WTC11 (cell line): ENCODE data around the gene MMAB. TPM values are rescaled to one million over a fixed set of nuclear protein-coding genes. Genes with fewer than 3 reads are reported as not detected.

Source experiments
- ATAC-seq: fragments of 200-7000 bp; cut with Tn5 transposase; 2 replicates; pipeline ENCODE4 v1.10.0; 2021; ENCODE audit warnings: mild to moderate bottlenecking, moderate library complexity
- CTCF ChIA-PET: fragments of 300-600 bp; sonication (Branson Sonifier 250); formaldehyde crosslinking; loops from one replicate; lab custom pipeline; 2021; ENCODE audit warnings: antibody characterized with exemption; lab: Charles Lee
- POLR2A ChIA-PET: fragments of 350-600 bp; sonication (Branson Sonifier 250); formaldehyde crosslinking; loops from one replicate; lab custom pipeline; 2021; ENCODE audit warnings: antibody characterized with exemption; lab: Charles Lee
- DNase-seq: peaks from one replicate; pipeline ENCODE4 v3.0.0; 2021; ENCODE audit warnings: low spot score
- H3K27ac Mint-ChIP-seq: 2 replicates; pipeline ENCODE4 v1.8.0; 2021; ENCODE audit warnings: mixed read lengths
- H3K27me3 Mint-ChIP-seq: 2 replicates; pipeline ENCODE4 v1.8.0; 2021; ENCODE audit warnings: low read depth, mild to moderate bottlenecking, moderate library complexity, mixed read lengths
- H3K36me3 Mint-ChIP-seq: 2 replicates; pipeline ENCODE4 v1.8.0; 2021; ENCODE audit warnings: mixed read lengths
- H3K4me1 Mint-ChIP-seq: 2 replicates; pipeline ENCODE4 v1.8.0; 2022; ENCODE audit warnings: mixed read lengths
- H3K4me3 Mint-ChIP-seq: 2 replicates; pipeline ENCODE4 v1.8.0; 2021; ENCODE audit warnings: mild to moderate bottlenecking, moderate library complexity, mixed read lengths
- H3K9me3 Mint-ChIP-seq: 2 replicates; pipeline ENCODE4 v1.8.0; 2021; ENCODE audit warnings: mixed read lengths
- ARID4B ChIP-seq: sonication (generic); formaldehyde crosslinking; IDR thresholded peaks from 2 replicates; pipeline ENCODE4 v1.8.0; 2023; ENCODE audit warnings: missing genetic modification reagents, mild to moderate bottlenecking, borderline replicate concordance
- ATF2 ChIP-seq: sonication (generic); formaldehyde crosslinking; IDR thresholded peaks from 2 replicates; pipeline ENCODE4 v1.8.1; 2022; ENCODE audit warnings: low read depth, missing genetic modification reagents, borderline replicate concordance
- GTF2I ChIP-seq: fragments of 250-450 bp; sonication (Bioruptor Pico); conservative IDR thresholded peaks from 2 replicates; pipeline ENCODE4 v1.4.0; 2021; ENCODE audit warnings: mild to moderate bottlenecking
- MAX ChIP-seq: sonication (generic); formaldehyde crosslinking; IDR thresholded peaks from 2 replicates; pipeline ENCODE4 v1.8.0; 2022; ENCODE audit warnings: mild to moderate bottlenecking, missing genetic modification reagents
- NR3C1 ChIP-seq: sonication (generic); formaldehyde crosslinking; conservative IDR thresholded peaks from 2 replicates; pipeline ENCODE4 v1.8.1; 2023; ENCODE audit warnings: low read depth, mild to moderate bottlenecking, missing genetic modification reagents
- PRRX2 ChIP-seq: fragments of 250-450 bp; sonication (Bioruptor Pico); IDR thresholded peaks from 2 replicates; pipeline ENCODE4 v1.8.0; 2021; ENCODE audit warnings: mild to moderate bottlenecking
- TCF7 ChIP-seq: sonication (generic); formaldehyde crosslinking; IDR thresholded peaks from 2 replicates; pipeline ENCODE4 v1.8.0; 2022; ENCODE audit warnings: mild to moderate bottlenecking, low read depth, missing genetic modification reagents, moderate library complexity
- TEAD4 ChIP-seq: sonication (generic); formaldehyde crosslinking; IDR thresholded peaks from 2 replicates; pipeline ENCODE4 v1.8.0; 2022; ENCODE audit warnings: mild to moderate bottlenecking, missing genetic modification reagents
- ZBTB21 ChIP-seq: sonication (generic); formaldehyde crosslinking; IDR thresholded peaks from 2 replicates; pipeline ENCODE4 v1.8.1; 2023; ENCODE audit warnings: mild to moderate bottlenecking, missing genetic modification reagents, borderline replicate concordance
- ZNF263 ChIP-seq: sonication (generic); formaldehyde crosslinking; IDR thresholded peaks from 2 replicates; pipeline ENCODE4 v1.8.1; 2022; ENCODE audit warnings: low read depth, mild to moderate bottlenecking, moderate library complexity, missing genetic modification reagents
- ZNF396 ChIP-seq: fragments of 250-450 bp; sonication (Bioruptor Pico); IDR thresholded peaks from 2 replicates; pipeline ENCODE4 v1.8.0; 2021; ENCODE audit warnings: mild to moderate bottlenecking, moderate library complexity, borderline replicate concordance
- ZNF423 ChIP-seq: fragments of 250-450 bp; sonication (Bioruptor Pico); IDR thresholded peaks from 2 replicates; pipeline ENCODE4 v2.1.2; 2022; ENCODE audit warnings: mild to moderate bottlenecking, moderate library complexity
- total RNA-seq: library from RNA; stranded (reverse); gene quantifications from 3 replicates; pipeline ENCODE4 v1.2.3, GENCODE V29; 2021
- TF ChIP-seq, protein P1 (sequence below): sonication (generic); formaldehyde crosslinking; IDR thresholded peaks from 2 replicates; pipeline ENCODE4 v1.8.1; 2023; ENCODE audit warnings: mild to moderate bottlenecking, moderate library complexity, missing genetic modification reagents
- TF ChIP-seq, protein P2 (sequence below): sonication (generic); formaldehyde crosslinking; IDR thresholded peaks from 2 replicates; pipeline ENCODE4 v1.8.0; 2022; ENCODE audit warnings: mild to moderate bottlenecking, missing genetic modification reagents
- TF ChIP-seq, protein P3 (sequence below): sonication (generic); formaldehyde crosslinking; IDR thresholded peaks from 2 replicates; pipeline ENCODE4 v1.8.1; 2022; ENCODE audit warnings: mild to moderate bottlenecking, missing genetic modification reagents, moderate library complexity, borderline replicate concordance

Gene MMAB
- total RNA-seq, 1 experiment from 2014 or later, result 22.0 TPM

- TF ChIP-seq, protein P1, sequence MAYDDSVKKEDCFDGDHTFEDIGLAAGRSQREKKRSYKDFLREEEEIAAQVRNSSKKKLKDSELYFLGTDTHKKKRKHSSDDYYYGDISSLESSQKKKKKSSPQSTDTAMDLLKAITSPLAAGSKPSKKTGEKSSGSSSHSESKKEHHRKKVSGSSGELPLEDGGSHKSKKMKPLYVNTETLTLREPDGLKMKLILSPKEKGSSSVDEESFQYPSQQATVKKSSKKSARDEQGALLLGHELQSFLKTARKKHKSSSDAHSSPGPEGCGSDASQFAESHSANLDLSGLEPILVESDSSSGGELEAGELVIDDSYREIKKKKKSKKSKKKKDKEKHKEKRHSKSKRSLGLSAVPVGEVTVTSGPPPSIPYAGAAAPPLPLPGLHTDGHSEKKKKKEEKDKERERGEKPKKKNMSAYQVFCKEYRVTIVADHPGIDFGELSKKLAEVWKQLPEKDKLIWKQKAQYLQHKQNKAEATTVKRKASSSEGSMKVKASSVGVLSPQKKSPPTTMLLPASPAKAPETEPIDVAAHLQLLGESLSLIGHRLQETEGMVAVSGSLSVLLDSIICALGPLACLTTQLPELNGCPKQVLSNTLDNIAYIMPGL (CRISPR knock-in tag), result no peak
- TF ChIP-seq ZNF396 (CRISPR knock-in tag) (no peak), ZBTB21 (no peak)
Measured at GRCh38 chr12:109553906-109554500, 19.3 kb downstream of the MMAB start (continued).

GRCh38 chr12:109553483-109553882, 19.8 kb downstream of the MMAB start:
- TF ChIP-seq ZNF263 (CRISPR knock-in tag), result no peak
- no peaks in the 10 kb centered on the region for H3K9me3 Mint-ChIP-seq
- H3K4me1 Mint-ChIP-seq, result peaks cover 3% of the 10 kb centered on the region; the same call in 1 of the 2 replicates
- H3K27ac Mint-ChIP-seq, result no peak overlapping the region
- no peaks in the 10 kb centered on the region for H3K36me3 Mint-ChIP-seq
- H3K4me3 Mint-ChIP-seq, result no peak overlapping the region
- no peak for ATAC-seq
- ChIA-PET CTCF (interaction anchor here (0.8 to 1.7 kb wide), 3 partner anchors 35 to 126 kb away, joined by 3 to 5 read pairs (median 4); no protein-coding TSS in a partner anchor), POLR2A (interaction anchor here (0.7 kb wide), 1 partner anchor 49 kb away, joined by 3 read pairs; no protein-coding TSS in a partner anchor)
- H3K27me3 Mint-ChIP-seq, result no peaks in the 10 kb centered on the region
- DNase-seq, result no peak

- ChIA-PET POLR2A (no interaction called here), CTCF (interaction anchor here (0.6 to 1.7 kb wide), 3 partner anchors 45 to 125 kb away, joined by 3 to 5 read pairs (median 4); no protein-coding TSS in a partner anchor)
- Mint-ChIP-seq H3K27me3 (no peaks in the 10 kb centered on the region), H3K27ac (0 out of 2 replicates have a peak overlapping the region, but pooled peaks have one; percentile 8), H3K4me1 (peaks cover 3% of the 10 kb centered on the region; the same call in 1 of the 2 replicates), H3K9me3 (no peaks in the 10 kb centered on the region), H3K4me3 (no peak overlapping the region), H3K36me3 (no peaks in the 10 kb centered on the region)
- no peak for DNase-seq
- no peak for ATAC-seq
- TF ChIP-seq TEAD4 (no peak), ZNF423 (CRISPR knock-in tag) (no peak), PRRX2 (no peak), MAX (CRISPR knock-in tag) (no peak), NR3C1 (CRISPR knock-in tag) (no peak), TCF7 (CRISPR knock-in tag) (no peak), ARID4B (no peak), ATF2 (CRISPR knock-in tag) (no peak), GTF2I (CRISPR knock-in tag) (no peak)
- TF ChIP-seq, protein P2, sequence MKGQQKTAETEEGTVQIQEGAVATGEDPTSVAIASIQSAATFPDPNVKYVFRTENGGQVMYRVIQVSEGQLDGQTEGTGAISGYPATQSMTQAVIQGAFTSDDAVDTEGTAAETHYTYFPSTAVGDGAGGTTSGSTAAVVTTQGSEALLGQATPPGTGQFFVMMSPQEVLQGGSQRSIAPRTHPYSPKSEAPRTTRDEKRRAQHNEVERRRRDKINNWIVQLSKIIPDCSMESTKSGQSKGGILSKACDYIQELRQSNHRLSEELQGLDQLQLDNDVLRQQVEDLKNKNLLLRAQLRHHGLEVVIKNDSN (CRISPR knock-in tag), result no peak
- TF ChIP-seq, protein P3, sequence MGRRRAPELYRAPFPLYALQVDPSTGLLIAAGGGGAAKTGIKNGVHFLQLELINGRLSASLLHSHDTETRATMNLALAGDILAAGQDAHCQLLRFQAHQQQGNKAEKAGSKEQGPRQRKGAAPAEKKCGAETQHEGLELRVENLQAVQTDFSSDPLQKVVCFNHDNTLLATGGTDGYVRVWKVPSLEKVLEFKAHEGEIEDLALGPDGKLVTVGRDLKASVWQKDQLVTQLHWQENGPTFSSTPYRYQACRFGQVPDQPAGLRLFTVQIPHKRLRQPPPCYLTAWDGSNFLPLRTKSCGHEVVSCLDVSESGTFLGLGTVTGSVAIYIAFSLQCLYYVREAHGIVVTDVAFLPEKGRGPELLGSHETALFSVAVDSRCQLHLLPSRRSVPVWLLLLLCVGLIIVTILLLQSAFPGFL (CRISPR knock-in tag), result no peak
Measured at GRCh38 chr12:109552971-109553370, 20.3 kb downstream of the MMAB start.
